SK-N-SH (cell line): ENCODE data around the gene GULP1. TPM values are rescaled to one million over a fixed set of nuclear protein-coding genes. Genes with fewer than 3 reads are reported as not detected.
A peak's percentile ranks its signal among the peaks of the same experiment; 100 is the strongest.

Source experiments
- CTCF ChIA-PET: fragments of 300-600, 350-600 bp; formaldehyde crosslinking; extraction: SDS; loops from one replicate; lab custom pipeline; 2021; lab: Yijun Ruan, JAX
- POLR2A ChIA-PET: fragments of 350-600 bp; sonication (Branson Sonifier 250); formaldehyde crosslinking; extraction: SDS; loops from one replicate; lab custom pipeline; 2020; ENCODE audit warnings: antibody characterized with exemption, inconsistent platforms; lab: Yijun Ruan, JAX
- DNase-seq: peaks from one replicate; pipeline ENCODE4 v3.0.0; 2012
- H2AFZ ChIP-seq: fragments of 200-600 bp; sonication (generic); 2 replicates; pipeline ENCODE4 v1.8.1; 2016; ENCODE audit warnings: antibody characterized with exemption, mild to moderate bottlenecking, low read depth
- H3F3A ChIP-seq: fragments of 200-600 bp; sonication (generic); replicated peaks from 2 replicates; pipeline ENCODE3; 2016; ENCODE audit warnings: antibody characterized with exemption, mild to moderate bottlenecking; ENCODE audit not compliant: insufficient read depth
- H3K27ac ChIP-seq, 2 experiments: fragments of 200-500 bp in 1 of 2; fragments of 200-600 bp in 1 of 2; sonication (Bioruptor generic) in 1 of 2; sonication (generic), shearing (Covaris generic) in 1 of 2; 2 replicates each; pipeline versions ENCODE4 v1.5.1 to v1.6.1; 2014 to 2016; ENCODE audit warnings: low read depth in 2 of 2, inconsistent platforms in 1 of 2, low read length in 1 of 2, mild to moderate bottlenecking in 1 of 2, mixed read lengths in 1 of 2
- H3K27me3 ChIP-seq: fragments of 200-600 bp; sonication (generic), shearing (Covaris generic); 2 replicates; pipeline ENCODE4 v1.6.1; 2016; ENCODE audit warnings: mixed run types; ENCODE audit not compliant: insufficient read depth
- H3K36me3 ChIP-seq, 2 experiments: fragments of 200-500 bp in 1 of 2; fragments of 200-600 bp in 1 of 2; sonication (Bioruptor generic) in 1 of 2; sonication (generic) in 1 of 2; replicated peaks in 1 of 2; 2 replicates each; pipeline versions ENCODE3 to v1.5.1; 2014 to 2016; ENCODE audit warnings: low read length in 1 of 2, mild to moderate bottlenecking in 1 of 2; ENCODE audit not compliant: insufficient read depth in 2 of 2, control insufficient read depth in 1 of 2
- H3K4me1 ChIP-seq, 2 experiments: fragments of 200-500 bp in 1 of 2; fragments of 200-600 bp in 1 of 2; sonication (Bioruptor generic) in 1 of 2; sonication (generic), shearing (Covaris generic) in 1 of 2; 2 replicates each; pipeline versions ENCODE4 v1.5.1 to v1.6.1; 2014 to 2016; ENCODE audit warnings: low read depth in 1 of 2, low read length in 1 of 2, mixed run types in 1 of 2; ENCODE audit not compliant: insufficient read depth in 2 of 2, control insufficient read depth in 1 of 2
- H3K4me2 ChIP-seq: fragments of 200-600 bp; sonication (generic), shearing (Covaris generic); 2 replicates; pipeline ENCODE4 v1.6.1; 2017; ENCODE audit warnings: mixed run types
- H3K4me3 ChIP-seq, 2 experiments: fragments of 200-500 bp in 1 of 2; fragments of 200-600 bp in 1 of 2; sonication (Bioruptor generic) in 1 of 2; sonication (generic), shearing (Covaris generic) in 1 of 2; 2 replicates each; pipeline versions ENCODE4 v1.5.1 to v1.8.1; 2014 to 2016; ENCODE audit warnings: low read depth in 2 of 2, inconsistent platforms in 1 of 2, low read length in 1 of 2, mild to moderate bottlenecking in 1 of 2, mixed read lengths in 1 of 2, moderate library complexity in 1 of 2
- H3K79me2 ChIP-seq: fragments of 200-600 bp; sonication (generic); 2 replicates; pipeline ENCODE4 v1.8.1; 2017; ENCODE audit warnings: mild to moderate bottlenecking; ENCODE audit not compliant: insufficient read depth
- H3K9ac ChIP-seq: fragments of 200-600 bp; sonication (generic); 2 replicates; pipeline ENCODE4 v1.6.1; 2017; ENCODE audit warnings: mixed run types
- H3K9me2 ChIP-seq: fragments of 200-600 bp; sonication (generic); 2 replicates; pipeline ENCODE4 v1.6.1; 2017; ENCODE audit warnings: mixed run types
- H3K9me3 ChIP-seq: fragments of 200-600 bp; sonication (generic); 2 replicates; pipeline ENCODE4 v1.6.1; 2017; ENCODE audit warnings: mixed run types, mild to moderate bottlenecking, moderate library complexity
- H4K20me1 ChIP-seq: fragments of 200-600 bp; sonication (generic); 2 replicates; pipeline ENCODE4 v1.6.1; 2017; ENCODE audit warnings: mild to moderate bottlenecking, mixed run types; ENCODE audit not compliant: insufficient read depth
- CHD2 ChIP-seq: fragments of 150-350 bp; IDR thresholded peaks from 2 replicates; pipeline ENCODE4 v1.6.1; 2018; ENCODE audit warnings: low read length; ENCODE audit not compliant: partially characterized antibody
- CTCF ChIP-seq: fragments of 200-600 bp; sonication (generic); IDR thresholded peaks from 2 replicates; pipeline ENCODE4 v1.6.1; 2017; ENCODE audit warnings: antibody characterized with exemption, mild to moderate bottlenecking, moderate library complexity
- ELF1 ChIP-seq: IDR thresholded peaks from 2 replicates; pipeline ENCODE4 v1.4.0; 2012
- EP300 ChIP-seq, 2 experiments: IDR thresholded peaks; 2 replicates each; pipeline versions ENCODE4 v1.4.0 to v1.6.1; 2012; ENCODE audit warnings: borderline replicate concordance in 1 of 2, low read depth in 1 of 2, low read length in 1 of 2
- GABPA ChIP-seq: IDR thresholded peaks from 2 replicates; pipeline ENCODE4 v1.4.0; 2012; ENCODE audit warnings: low read depth, mild to moderate bottlenecking
- GATA2 ChIP-seq: sonication (generic); formaldehyde crosslinking; IDR thresholded peaks from 2 replicates; pipeline ENCODE4 v1.5.0; 2020; ENCODE audit warnings: mild to moderate bottlenecking, missing genetic modification reagents
- JUND ChIP-seq: IDR thresholded peaks from 2 replicates; pipeline ENCODE4 v1.4.0; 2012
- MEF2A ChIP-seq: IDR thresholded peaks from 2 replicates; pipeline ENCODE4 v1.4.0; 2012; ENCODE audit warnings: low read depth, borderline replicate concordance
- NFIC ChIP-seq: IDR thresholded peaks from 2 replicates; pipeline ENCODE4 v1.4.0; 2012; ENCODE audit warnings: borderline replicate concordance
- NRF1 ChIP-seq: IDR thresholded peaks from 2 replicates; pipeline ENCODE4 v1.6.1; 2012; ENCODE audit warnings: low read depth, mild to moderate bottlenecking, low read length
- POLR2AphosphoS5 ChIP-seq: IDR thresholded peaks from 2 replicates; pipeline ENCODE4 v1.6.1; 2012; ENCODE audit warnings: low read depth, low read length
- REST ChIP-seq: IDR thresholded peaks from 2 replicates; pipeline ENCODE4 v1.6.1; 2012; ENCODE audit warnings: mild to moderate bottlenecking, low read depth, low read length, moderate library complexity
- RXRA ChIP-seq: IDR thresholded peaks from 2 replicates; pipeline ENCODE4 v1.4.0; 2012; ENCODE audit warnings: low read depth, mild to moderate bottlenecking, borderline replicate concordance
- SMC3 ChIP-seq: IDR thresholded peaks from 2 replicates; pipeline ENCODE4 v1.6.1; 2012; ENCODE audit warnings: low read depth, low read length, improper control_type of control experiment
- TAF1 ChIP-seq: IDR thresholded peaks from 2 replicates; pipeline ENCODE4 v1.6.1; 2012; ENCODE audit warnings: low read depth, mild to moderate bottlenecking, low read length, moderate library complexity, borderline replicate concordance
- TCF12 ChIP-seq: IDR thresholded peaks from 2 replicates; pipeline ENCODE4 v1.4.0; 2012
- YY1 ChIP-seq: IDR thresholded peaks from 2 replicates; pipeline ENCODE4 v1.4.0; 2012; ENCODE audit warnings: low read depth, mild to moderate bottlenecking
- WGBS: methylation state at CpG from one replicate; pipeline ENCODE4 v1.1.6; 2017; ENCODE audit warnings: low lambda C conversion rate; 5-methylcytosine and 5-hydroxymethylcytosine counted together
- polyA plus RNA-seq, 3 experiments: library from polyadenylated mRNA; depleted of rRNA; stranded (reverse); fragments of >200 nt; gene quantifications; 2 replicates each; pipeline ENCODE4 v1.2.3, GENCODE V29; 2012
- TF ChIP-seq, protein P1 (sequence below): IDR thresholded peaks from 2 replicates; pipeline ENCODE4 v1.4.0; 2012; ENCODE audit warnings: low read depth, borderline replicate concordance
- TF ChIP-seq, protein P2 (sequence below): IDR thresholded peaks from 2 replicates; pipeline ENCODE4 v1.4.0; 2012; ENCODE audit warnings: low read depth, borderline replicate concordance
- TF ChIP-seq, protein P3 (sequence below): IDR thresholded peaks from 2 replicates; pipeline ENCODE4 v1.4.0; 2012; ENCODE audit warnings: low read depth

GULP1 gene
- polyA plus RNA-seq, 1 of the 3 experiments (the other 2 are of a cell fraction) = 33.8 TPM

DNA sequence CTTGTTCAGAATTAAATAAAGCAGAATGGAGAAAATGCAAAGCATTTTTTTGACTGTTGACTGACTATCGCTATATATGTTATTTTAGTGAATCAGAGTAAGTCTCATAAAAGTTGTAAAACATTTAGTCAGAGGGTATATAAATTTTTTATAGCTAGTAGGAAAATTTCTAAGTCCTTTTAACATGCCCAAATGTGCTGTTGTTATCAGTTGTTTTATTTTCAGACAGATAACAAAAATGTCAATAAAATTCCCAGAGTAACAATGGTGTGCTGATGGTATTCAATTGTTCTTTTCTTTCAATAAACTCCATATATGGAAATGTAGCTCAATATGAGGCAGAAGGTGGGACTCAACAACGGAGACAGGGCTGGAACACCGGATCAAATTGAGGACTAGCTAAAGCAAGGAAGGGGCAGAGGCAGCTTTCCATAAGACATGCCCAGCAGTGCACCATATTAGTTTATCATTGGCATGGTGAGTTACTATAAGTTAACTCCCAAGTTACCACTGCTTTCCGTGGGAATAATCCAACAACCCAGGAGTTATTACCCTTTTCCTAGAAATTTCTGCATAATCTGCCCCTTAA is 26.6 kb downstream of the GULP1 start:
- no peaks in the 10 kb centered on the region for H3K9me3 ChIP-seq
- DNase-seq = no peak
- ChIA-PET CTCF (interaction anchor here (0.6 to 2.3 kb wide), 3 partner anchors 10 to 180 kb away, joined by 3 to 11 read pairs (median 3); no protein-coding TSS in a partner anchor), POLR2A (interaction anchor here (1.6 kb wide), 1 partner anchor 26 kb away, joined by 4 read pairs; the partner anchor contains the start of gene GULP1)
- H3K4me2 ChIP-seq = no peak overlapping the region; the same call in 1 of the 2 replicates
- peak overlapping the region in 1 of 2 experiments; percentile 44; a peak in 2 of 4 replicates for H3K27ac ChIP-seq
- no peaks in the 10 kb centered on the region for H3K9me2 ChIP-seq
- H3K27me3 ChIP-seq = no peaks in the 10 kb centered on the region
- H2AFZ ChIP-seq = no peak overlapping the region
- peaks cover 0 to 29% of the 10 kb centered on the region in 2 experiments for H3K36me3 ChIP-seq
- 90% methylated on average over 4 of the region's 4 CpGs for WGBS
- no peak overlapping the region for H3K4me3 ChIP-seq
- H4K20me1 ChIP-seq = no peaks in the 10 kb centered on the region
- peaks cover 89% of the 10 kb centered on the region for H3K79me2 ChIP-seq
- peaks cover 9 to 42% of the 10 kb centered on the region in 2 experiments for H3K4me1 ChIP-seq
- H3F3A ChIP-seq = peaks cover 45% of the 10 kb centered on the region
- H3K9ac ChIP-seq = no peak overlapping the region
- TF ChIP-seq CTCF = no peak
- no peak for TF ChIP-seq EP300 (IDR thresholded peaks at IDR 0.05; ENCODE audit: borderline replicate concordance in 1 of 2, low read depth in 1 of 2, low read length in 1 of 2)
- no peak for TF ChIP-seq SMC3
- no peak for TF ChIP-seq MEF2A
- no peak for TF ChIP-seq TAF1
- TF ChIP-seq GABPA = no peak
- TF ChIP-seq NRF1 = no peak
- no peak for TF ChIP-seq RXRA
- TF ChIP-seq TCF12 = no peak
- TF ChIP-seq GATA2 (CRISPR knock-in tag) = no peak
- no peak for TF ChIP-seq NFIC
- TF ChIP-seq YY1 = no peak
- TF ChIP-seq JUND = no peak
- no peak for TF ChIP-seq REST
- TF ChIP-seq, protein P1, sequence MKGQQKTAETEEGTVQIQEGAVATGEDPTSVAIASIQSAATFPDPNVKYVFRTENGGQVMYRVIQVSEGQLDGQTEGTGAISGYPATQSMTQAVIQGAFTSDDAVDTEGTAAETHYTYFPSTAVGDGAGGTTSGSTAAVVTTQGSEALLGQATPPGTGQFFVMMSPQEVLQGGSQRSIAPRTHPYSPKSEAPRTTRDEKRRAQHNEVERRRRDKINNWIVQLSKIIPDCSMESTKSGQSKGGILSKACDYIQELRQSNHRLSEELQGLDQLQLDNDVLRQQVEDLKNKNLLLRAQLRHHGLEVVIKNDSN = no peak
- TF ChIP-seq, protein P2, sequence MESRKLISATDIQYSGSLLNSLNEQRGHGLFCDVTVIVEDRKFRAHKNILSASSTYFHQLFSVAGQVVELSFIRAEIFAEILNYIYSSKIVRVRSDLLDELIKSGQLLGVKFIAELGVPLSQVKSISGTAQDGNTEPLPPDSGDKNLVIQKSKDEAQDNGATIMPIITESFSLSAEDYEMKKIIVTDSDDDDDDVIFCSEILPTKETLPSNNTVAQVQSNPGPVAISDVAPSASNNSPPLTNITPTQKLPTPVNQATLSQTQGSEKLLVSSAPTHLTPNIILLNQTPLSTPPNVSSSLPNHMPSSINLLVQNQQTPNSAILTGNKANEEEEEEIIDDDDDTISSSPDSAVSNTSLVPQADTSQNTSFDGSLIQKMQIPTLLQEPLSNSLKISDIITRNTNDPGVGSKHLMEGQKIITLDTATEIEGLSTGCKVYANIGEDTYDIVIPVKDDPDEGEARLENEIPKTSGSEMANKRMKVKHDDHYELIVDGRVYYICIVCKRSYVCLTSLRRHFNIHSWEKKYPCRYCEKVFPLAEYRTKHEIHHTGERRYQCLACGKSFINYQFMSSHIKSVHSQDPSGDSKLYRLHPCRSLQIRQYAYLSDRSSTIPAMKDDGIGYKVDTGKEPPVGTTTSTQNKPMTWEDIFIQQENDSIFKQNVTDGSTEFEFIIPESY = no peak
- TF ChIP-seq CHD2 = no peak
- TF ChIP-seq, protein P3, sequence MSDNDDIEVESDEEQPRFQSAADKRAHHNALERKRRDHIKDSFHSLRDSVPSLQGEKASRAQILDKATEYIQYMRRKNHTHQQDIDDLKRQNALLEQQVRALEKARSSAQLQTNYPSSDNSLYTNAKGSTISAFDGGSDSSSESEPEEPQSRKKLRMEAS = no peak
- no peak for TF ChIP-seq POLR2AphosphoS5
- TF ChIP-seq ELF1 = no peak
- TF ChIP-seq, all 33 proteins: peak for 0
